Body of pancreas (tissue), 4 donors: ENCODE results near the gene THSD7B.

Experiments
- CTCF ChIP-seq, 7 experiments: fragments of 450-650 bp in 4 of 7; fragments of 200-600 bp in 3 of 7; sonication (generic) in 3 of 7; IDR thresholded peaks; one replicate each; pipeline ENCODE4 v1.5.1; 2016 to 2019; ENCODE audit warnings: antibody characterized with exemption in 7 of 7
- POLR2A ChIP-seq, 3 donors: fragments of 450-650 bp; IDR thresholded peaks; one replicate each; pipeline ENCODE4 v1.6.1; 2016; ENCODE audit warnings: antibody characterized with exemption in 3 of 3, mild to moderate bottlenecking in 2 of 3

- TF ChIP-seq POLR2A (IDR thresholded peaks at IDR 0.05) = no peak
- TF ChIP-seq CTCF (IDR thresholded peaks at IDR 0.05) = no peak
Observed at GRCh38 chr2:137156221-137156844, 391.0 kb downstream of the THSD7B start.
